Measurements from ENCODE around the gene PRR33. TPM values are rescaled to one million over a fixed set of nuclear protein-coding genes. Genes with fewer than 3 reads are reported as not detected.

PRR33 gene
- total and polyA plus RNA-seq, 2 donors (not counting 3 experiments of a cell fraction or from before 2014, with no cell fraction given), result not detected

- Histone ChIP-seq H4K20me1 (replicated peaks; ENCODE audit: control insufficient read depth, extremely low read depth, insufficient read depth, low read length) (no peaks in the 10 kb centered on the region), H3K9me3 (replicated peaks; ENCODE audit: control insufficient read depth, insufficient read depth, low read length) (no peaks in the 10 kb centered on the region), H2AFZ (ENCODE audit: low read depth, low read length) (no peak overlapping the region), H3K4me1 (ENCODE audit: control insufficient read depth, extremely low read depth, insufficient read depth, low read length) (peaks cover 14% of the 10 kb centered on the region), H3K9ac (replicated peaks; ENCODE audit: extremely low read depth, insufficient read depth, low read length) (no peak overlapping the region), H3K4me3 (replicated peaks in 1 of 3; ENCODE audit: insufficient read depth in 1 of 3, low read depth in 1 of 3, low read length in 3 of 3) (no peak overlapping the region), H3K79me2 (ENCODE audit: control insufficient read depth, insufficient read depth, low read length) (no peaks in the 10 kb centered on the region), H3K27ac (ENCODE audit: insufficient read depth, low read depth, low read length) (no peak overlapping the region), H3K27me3 (ENCODE audit: control insufficient read depth in 2 of 2, insufficient read depth in 2 of 2, low read length in 2 of 2) (no peaks in the 10 kb centered on the region), H3K4me2 (ENCODE audit: insufficient read depth, low read length) (no peak overlapping the region), H3K9me1 (replicated peaks; ENCODE audit: control insufficient read depth, extremely low read depth, insufficient read depth, low read length) (no peaks in the 10 kb centered on the region), H3K36me3 (ENCODE audit: control insufficient read depth in 2 of 2, extremely low read depth in 1 of 2, insufficient read depth in 2 of 2, low read length in 2 of 2) (no peaks in the 10 kb centered on the region)
- POLR2A ChIA-PET, result interaction anchor here (0.6 kb wide), 1 partner anchor 789 kb away, joined by 3 read pairs; no protein-coding TSS in a partner anchor
- BruUV-seq (replicated peaks), result no TSS peak
- intact Hi-C loops (cut with micrococcal nuclease), result no loop called here
- FAIRE-seq (no peak), DNase-seq (ENCODE audit: low read depth, low spot score) (no peak)
- dilution Hi-C loops (cut with MboI; ENCODE audit: extremely low pct_ligation_motif_present, low sequenced_read_pairs), result no loop called here
- TF ChIP-seq POLR2AphosphoS5 (IDR thresholded peaks at IDR 0.05; ENCODE audit: insufficient read depth, low read depth, low read length), result no peak
- no peak for TF ChIP-seq EZH2 (IDR thresholded peaks at IDR 0.05; ENCODE audit: borderline replicate concordance, low read depth, low read length, severe bottlenecking)
- no peak for TF ChIP-seq GATA2 (IDR thresholded peaks at IDR 0.05; ENCODE audit: insufficient read depth, insufficient read length, low read depth, low read length)
- TF ChIP-seq MAX (IDR thresholded peaks at IDR 0.05; ENCODE audit: insufficient read depth, insufficient read length), result no peak
- TF ChIP-seq MYC (IDR thresholded peaks at IDR 0.05; ENCODE audit: low read depth, low read length), result no peak
- no peak for TF ChIP-seq FOS (IDR thresholded peaks at IDR 0.05; ENCODE audit: borderline replicate concordance, insufficient read depth, low read length)
- TF ChIP-seq JUN (IDR thresholded peaks at IDR 0.05; ENCODE audit: borderline replicate concordance, insufficient read depth, insufficient read length, low read depth), result no peak
- no peak for TF ChIP-seq POLR2A (IDR thresholded peaks at IDR 0.05; ENCODE audit: low read depth, low read length)
- TF ChIP-seq CTCF (IDR thresholded peaks at IDR 0.05; ENCODE audit: extremely low read depth in 1 of 2, insufficient read depth in 1 of 2, low read depth in 1 of 2, low read length in 2 of 2), result no peak
- CTCF ChIA-PET, result interaction anchor here (1.4 kb wide), 1 partner anchor 30 kb away, joined by 3 read pairs; no protein-coding TSS in a partner anchor
Observed at GRCh38 chr11:1912289-1912878, 20.7 kb upstream of the PRR33 start.
